Measurements from ENCODE around the gene PLCB1.

The PLCB1 gene

DNA sequence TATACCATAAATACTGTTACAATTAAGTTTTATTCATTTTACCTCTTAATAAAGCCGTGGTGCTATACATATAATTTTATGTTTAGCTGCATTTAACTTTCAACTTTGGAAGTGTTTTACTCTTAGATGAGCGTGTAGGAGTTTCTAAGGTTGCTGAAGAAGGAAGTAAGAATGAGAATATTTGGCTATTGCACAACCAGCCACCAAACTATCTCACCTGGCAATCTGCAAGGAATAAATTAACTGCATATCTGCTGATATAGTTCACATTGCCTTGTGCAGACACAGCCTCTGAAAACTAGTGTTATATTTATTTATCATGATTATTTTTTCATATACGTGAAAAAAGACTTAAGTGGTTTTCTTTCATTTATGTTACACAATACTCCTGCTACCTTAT lies 230.4 kb downstream of the PLCB1 start:
- DNase-seq (no peak), ATAC-seq (ENCODE audit: insufficient read depth, low read depth) (no peak)
- Histone ChIP-seq H3K27ac (ENCODE audit: low read length) (no peak overlapping the region), H3K79me2 (ENCODE audit: insufficient read depth, low read length) (peaks cover 49% of the 10 kb centered on the region), H3K4me3 (ENCODE audit: low read depth in 1 of 2, low read length in 2 of 2) (no peak overlapping the region), H3K9ac (ENCODE audit: low read depth, low read length) (no peak overlapping the region), H4K20me1 (ENCODE audit: insufficient read depth, low read length) (peaks cover 10% of the 10 kb centered on the region), H3K4me2 (ENCODE audit: insufficient read depth, low read length) (no peak overlapping the region), H2AFZ (ENCODE audit: low read depth, low read length) (no peak overlapping the region), H3K9me3 (ENCODE audit: insufficient read depth, low read length, severe bottlenecking) (no peaks in the 10 kb centered on the region), H3K4me1 (ENCODE audit: insufficient read depth, low read length) (peaks cover 13% of the 10 kb centered on the region), H3K27me3 (ENCODE audit: insufficient read depth, low read length, poor library complexity) (no peaks in the 10 kb centered on the region), H3K36me3 (ENCODE audit: insufficient read depth, low read length) (no peaks in the 10 kb centered on the region)
- TF ChIP-seq, protein P1, sequence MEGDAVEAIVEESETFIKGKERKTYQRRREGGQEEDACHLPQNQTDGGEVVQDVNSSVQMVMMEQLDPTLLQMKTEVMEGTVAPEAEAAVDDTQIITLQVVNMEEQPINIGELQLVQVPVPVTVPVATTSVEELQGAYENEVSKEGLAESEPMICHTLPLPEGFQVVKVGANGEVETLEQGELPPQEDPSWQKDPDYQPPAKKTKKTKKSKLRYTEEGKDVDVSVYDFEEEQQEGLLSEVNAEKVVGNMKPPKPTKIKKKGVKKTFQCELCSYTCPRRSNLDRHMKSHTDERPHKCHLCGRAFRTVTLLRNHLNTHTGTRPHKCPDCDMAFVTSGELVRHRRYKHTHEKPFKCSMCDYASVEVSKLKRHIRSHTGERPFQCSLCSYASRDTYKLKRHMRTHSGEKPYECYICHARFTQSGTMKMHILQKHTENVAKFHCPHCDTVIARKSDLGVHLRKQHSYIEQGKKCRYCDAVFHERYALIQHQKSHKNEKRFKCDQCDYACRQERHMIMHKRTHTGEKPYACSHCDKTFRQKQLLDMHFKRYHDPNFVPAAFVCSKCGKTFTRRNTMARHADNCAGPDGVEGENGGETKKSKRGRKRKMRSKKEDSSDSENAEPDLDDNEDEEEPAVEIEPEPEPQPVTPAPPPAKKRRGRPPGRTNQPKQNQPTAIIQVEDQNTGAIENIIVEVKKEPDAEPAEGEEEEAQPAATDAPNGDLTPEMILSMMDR (IDR thresholded peaks at IDR 0.05; ENCODE audit: borderline replicate concordance, extremely low read depth, low read length, poor library complexity, severe bottlenecking): no peak
- TF ChIP-seq EZH2 (IDR thresholded peaks at IDR 0.05; ENCODE audit: borderline replicate concordance, low read depth, low read length, severe bottlenecking): no peak

DNA sequence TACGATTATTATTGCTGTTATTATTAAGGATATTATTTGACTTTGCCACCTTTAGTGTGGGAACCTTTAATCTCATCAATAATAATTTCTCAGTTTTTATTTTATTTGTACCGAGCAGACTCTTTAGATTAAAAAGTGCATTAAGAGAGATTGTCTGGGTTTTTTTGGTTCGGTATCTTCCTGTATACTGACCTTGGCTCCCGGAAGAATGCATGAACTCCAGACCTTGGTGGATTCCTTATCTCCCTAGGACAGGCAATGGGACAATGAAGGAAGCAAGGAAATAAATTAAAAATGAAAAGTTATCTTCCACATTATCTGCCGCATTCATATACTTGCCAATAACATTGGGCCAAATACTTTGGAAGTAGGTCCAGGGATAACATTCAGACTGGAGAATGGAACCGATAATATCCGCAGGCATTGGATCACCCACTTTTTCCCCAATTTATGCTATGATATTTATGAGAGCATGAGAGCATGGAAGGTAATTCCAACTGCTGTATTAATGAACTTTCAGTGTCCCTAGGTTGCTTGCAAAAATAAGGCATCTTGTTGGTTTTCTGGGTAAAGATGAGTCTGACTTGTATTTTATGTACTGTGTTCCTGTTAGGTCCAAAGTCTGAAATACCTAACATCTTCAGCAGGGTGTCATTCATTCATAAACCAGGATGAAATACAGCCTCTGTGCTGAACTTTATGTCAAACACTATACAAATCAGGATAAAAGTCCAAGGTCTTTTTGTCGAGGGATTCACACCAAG lies 232.1 kb downstream of the PLCB1 start:
- Histone ChIP-seq H2AFZ (ENCODE audit: low read depth, low read length) (no peak overlapping the region), H3K27me3 (ENCODE audit: insufficient read depth, low read length, poor library complexity) (no peaks in the 10 kb centered on the region), H3K9ac (ENCODE audit: low read depth, low read length) (no peak overlapping the region), H4K20me1 (ENCODE audit: insufficient read depth, low read length) (peaks cover 11% of the 10 kb centered on the region), H3K36me3 (ENCODE audit: insufficient read depth, low read length) (no peaks in the 10 kb centered on the region), H3K4me1 (ENCODE audit: insufficient read depth, low read length) (peaks cover 30% of the 10 kb centered on the region), H3K27ac (ENCODE audit: low read length) (no peak overlapping the region), H3K9me3 (ENCODE audit: insufficient read depth, low read length, severe bottlenecking) (no peaks in the 10 kb centered on the region), H3K79me2 (ENCODE audit: insufficient read depth, low read length) (peaks cover 48% of the 10 kb centered on the region), H3K4me3 (ENCODE audit: low read depth in 1 of 2, low read length in 2 of 2) (no peak overlapping the region), H3K4me2 (ENCODE audit: insufficient read depth, low read length) (no peak overlapping the region)
- no peak for TF ChIP-seq EZH2 (IDR thresholded peaks at IDR 0.05; ENCODE audit: borderline replicate concordance, low read depth, low read length, severe bottlenecking)
- TF ChIP-seq, protein P1 (IDR thresholded peaks at IDR 0.05; ENCODE audit: borderline replicate concordance, extremely low read depth, low read length, poor library complexity, severe bottlenecking): no peak
- DNase-seq: no peak
- no peak for ATAC-seq (ENCODE audit: insufficient read depth, low read depth)

DNA sequence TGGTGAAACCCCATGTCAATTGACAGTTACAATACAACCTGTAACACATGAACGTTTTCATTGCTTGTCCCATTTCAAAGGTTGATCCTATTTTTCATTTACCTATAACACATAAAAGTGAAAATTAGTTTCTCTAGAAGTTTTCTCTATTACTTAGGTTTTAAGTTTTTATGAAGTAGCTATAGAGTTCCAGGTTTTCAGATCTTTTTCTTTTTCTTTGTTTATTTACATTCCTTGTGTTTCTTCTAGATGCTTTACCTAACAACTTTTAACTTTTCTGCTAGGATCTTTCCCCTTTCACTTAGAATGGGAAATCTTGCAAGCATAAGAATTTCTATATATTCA lies 232.6 kb downstream of the PLCB1 start:
- no peak overlapping the region for H3K9ac ChIP-seq (ENCODE audit: low read depth, low read length)
- no peak overlapping the region for H3K4me2 ChIP-seq (ENCODE audit: insufficient read depth, low read length)
- TF ChIP-seq EZH2 (IDR thresholded peaks at IDR 0.05; ENCODE audit: borderline replicate concordance, low read depth, low read length, severe bottlenecking): no peak
- TF ChIP-seq, protein P1 (IDR thresholded peaks at IDR 0.05; ENCODE audit: borderline replicate concordance, extremely low read depth, low read length, poor library complexity, severe bottlenecking): no peak
- no peaks in the 10 kb centered on the region for H3K9me3 ChIP-seq (ENCODE audit: insufficient read depth, low read length, severe bottlenecking)
- no peak overlapping the region for H3K27ac ChIP-seq (ENCODE audit: low read length)
- ATAC-seq (ENCODE audit: insufficient read depth, low read depth) (no peak), DNase-seq (no peak)
- peaks cover 11% of the 10 kb centered on the region for H4K20me1 ChIP-seq (ENCODE audit: insufficient read depth, low read length)
- no peak overlapping the region for H3K4me3 ChIP-seq (ENCODE audit: low read depth in 1 of 2, low read length in 2 of 2)
- H3K79me2 ChIP-seq (ENCODE audit: insufficient read depth, low read length): peaks cover 54% of the 10 kb centered on the region
- no peaks in the 10 kb centered on the region for H3K36me3 ChIP-seq (ENCODE audit: insufficient read depth, low read length)
- no peaks in the 10 kb centered on the region for H3K27me3 ChIP-seq (ENCODE audit: insufficient read depth, low read length, poor library complexity)
- peaks cover 36% of the 10 kb centered on the region for H3K4me1 ChIP-seq (ENCODE audit: insufficient read depth, low read length)
- H2AFZ ChIP-seq (ENCODE audit: low read depth, low read length): no peak overlapping the region
